Measurements from ENCODE around the gene SYP.

The SYP gene

DNA sequence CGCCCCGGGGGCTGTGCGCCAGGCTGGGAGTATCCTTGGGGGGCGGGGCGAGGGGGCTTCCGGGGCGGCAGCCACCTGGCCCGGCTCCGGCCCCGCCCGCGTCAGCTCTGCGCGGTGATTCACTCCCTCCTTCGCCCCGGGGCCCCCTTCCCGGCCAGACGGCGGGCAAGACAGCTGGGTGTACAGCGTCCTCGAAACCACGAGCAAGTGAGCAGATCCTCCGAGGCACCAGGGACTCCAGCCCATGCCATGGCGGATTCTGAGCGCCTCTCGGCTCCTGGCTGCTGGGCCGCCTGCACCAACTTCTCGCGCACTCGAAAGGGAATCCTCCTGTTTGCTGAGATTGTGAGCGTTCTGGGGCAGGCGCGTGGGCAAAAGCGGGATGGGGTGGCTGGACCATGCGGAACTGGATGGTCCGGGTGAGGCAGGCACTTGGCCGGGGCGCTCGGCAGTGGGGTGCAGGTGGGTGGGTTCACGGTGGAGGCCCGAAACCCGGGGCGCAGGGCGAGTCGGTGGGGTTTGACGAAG lies 28.2 kb downstream of the SYP start, which contains the start of gene PLP2:
Gene PLP2 (plus strand): TSS at position 147 of the 528 bp plus-strand sequence. CDS start 103 bp downstream, at position 250.
- TF ChIP-seq, protein P1, sequence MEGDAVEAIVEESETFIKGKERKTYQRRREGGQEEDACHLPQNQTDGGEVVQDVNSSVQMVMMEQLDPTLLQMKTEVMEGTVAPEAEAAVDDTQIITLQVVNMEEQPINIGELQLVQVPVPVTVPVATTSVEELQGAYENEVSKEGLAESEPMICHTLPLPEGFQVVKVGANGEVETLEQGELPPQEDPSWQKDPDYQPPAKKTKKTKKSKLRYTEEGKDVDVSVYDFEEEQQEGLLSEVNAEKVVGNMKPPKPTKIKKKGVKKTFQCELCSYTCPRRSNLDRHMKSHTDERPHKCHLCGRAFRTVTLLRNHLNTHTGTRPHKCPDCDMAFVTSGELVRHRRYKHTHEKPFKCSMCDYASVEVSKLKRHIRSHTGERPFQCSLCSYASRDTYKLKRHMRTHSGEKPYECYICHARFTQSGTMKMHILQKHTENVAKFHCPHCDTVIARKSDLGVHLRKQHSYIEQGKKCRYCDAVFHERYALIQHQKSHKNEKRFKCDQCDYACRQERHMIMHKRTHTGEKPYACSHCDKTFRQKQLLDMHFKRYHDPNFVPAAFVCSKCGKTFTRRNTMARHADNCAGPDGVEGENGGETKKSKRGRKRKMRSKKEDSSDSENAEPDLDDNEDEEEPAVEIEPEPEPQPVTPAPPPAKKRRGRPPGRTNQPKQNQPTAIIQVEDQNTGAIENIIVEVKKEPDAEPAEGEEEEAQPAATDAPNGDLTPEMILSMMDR (IDR thresholded peaks at IDR 0.05) = no peak
- DNase-seq (ENCODE audit: low spot score) = no peak
- peak within 1 kb of the TSS; percentile 76 for H3K4me3 ChIP-seq
- peak within 1 kb of the TSS; percentile 89 to 94 for H3K27ac ChIP-seq

DNA sequence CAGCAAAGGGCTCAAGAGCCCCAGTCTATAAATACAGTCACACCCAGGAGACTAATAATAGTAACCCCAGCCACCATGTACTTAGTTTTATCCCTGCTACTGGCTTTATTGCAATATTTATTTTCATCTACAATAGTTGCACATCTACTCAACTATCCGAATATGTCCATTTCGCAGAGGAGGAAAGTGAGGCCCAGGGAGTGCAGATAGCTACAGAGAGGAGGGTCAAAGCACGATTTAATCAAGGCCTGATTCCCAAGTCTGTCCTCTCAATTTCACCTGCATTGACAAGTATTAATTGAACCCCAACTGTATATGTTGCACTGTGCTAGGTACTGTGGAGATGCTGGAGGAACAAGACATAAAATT lies 32.3 kb downstream of the SYP start:
- DNase-seq (ENCODE audit: low spot score) = no peak
- peak overlapping the region; percentile 67 for H3K4me3 ChIP-seq
- TF ChIP-seq, protein P1 (IDR thresholded peaks at IDR 0.05) = no peak
- H3K27ac ChIP-seq = peak overlapping the region; percentile 59 to 98

DNA sequence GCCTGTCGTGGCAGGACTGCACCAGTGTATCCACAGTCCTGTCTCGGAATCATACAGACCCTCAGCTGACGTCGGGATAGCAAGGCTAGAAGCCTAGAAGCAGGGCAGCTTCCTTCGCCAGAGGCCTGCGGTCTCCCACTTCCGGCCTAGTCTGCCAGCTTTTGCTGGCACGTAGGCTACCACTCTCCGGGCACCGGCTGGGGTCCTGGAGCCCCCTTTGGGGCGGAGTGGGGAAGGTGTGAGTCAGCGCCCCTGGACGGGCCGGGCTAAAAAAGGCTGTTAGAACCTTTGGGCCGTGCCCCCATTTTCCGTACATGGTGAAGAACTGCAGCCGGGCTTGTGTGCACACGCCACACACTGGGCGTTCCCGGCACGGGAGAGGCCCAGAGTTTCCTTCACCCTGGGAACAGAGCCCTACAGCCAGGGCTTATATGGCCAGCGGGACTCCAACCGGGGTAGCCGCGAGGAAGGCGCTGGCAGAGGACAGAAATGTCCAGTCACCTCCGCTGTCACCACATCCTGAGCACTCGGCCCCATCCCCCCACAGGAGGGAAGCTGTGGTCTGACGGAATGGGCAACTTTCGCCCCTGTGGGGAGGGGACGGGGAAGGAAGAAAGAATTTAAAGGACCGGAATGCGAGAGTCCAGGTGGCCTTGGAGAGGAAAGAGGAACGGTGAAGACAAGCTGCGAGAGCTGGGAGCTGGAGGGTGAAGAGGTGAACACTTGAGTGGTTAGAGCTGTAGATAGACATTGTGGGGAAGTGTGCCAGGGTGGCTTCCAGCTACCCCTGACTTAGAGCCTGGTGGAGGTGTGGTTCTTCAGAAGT lies 32.9 kb downstream of the SYP start:
- Histone ChIP-seq H3K4me3 (peak overlapping the region; percentile 67), H3K27ac (peak overlapping the region; percentile 59 to 98)
- DNase-seq (ENCODE audit: low spot score) = peak; percentile 95
- TF ChIP-seq, protein P1 (IDR thresholded peaks at IDR 0.05) = no peak

DNA sequence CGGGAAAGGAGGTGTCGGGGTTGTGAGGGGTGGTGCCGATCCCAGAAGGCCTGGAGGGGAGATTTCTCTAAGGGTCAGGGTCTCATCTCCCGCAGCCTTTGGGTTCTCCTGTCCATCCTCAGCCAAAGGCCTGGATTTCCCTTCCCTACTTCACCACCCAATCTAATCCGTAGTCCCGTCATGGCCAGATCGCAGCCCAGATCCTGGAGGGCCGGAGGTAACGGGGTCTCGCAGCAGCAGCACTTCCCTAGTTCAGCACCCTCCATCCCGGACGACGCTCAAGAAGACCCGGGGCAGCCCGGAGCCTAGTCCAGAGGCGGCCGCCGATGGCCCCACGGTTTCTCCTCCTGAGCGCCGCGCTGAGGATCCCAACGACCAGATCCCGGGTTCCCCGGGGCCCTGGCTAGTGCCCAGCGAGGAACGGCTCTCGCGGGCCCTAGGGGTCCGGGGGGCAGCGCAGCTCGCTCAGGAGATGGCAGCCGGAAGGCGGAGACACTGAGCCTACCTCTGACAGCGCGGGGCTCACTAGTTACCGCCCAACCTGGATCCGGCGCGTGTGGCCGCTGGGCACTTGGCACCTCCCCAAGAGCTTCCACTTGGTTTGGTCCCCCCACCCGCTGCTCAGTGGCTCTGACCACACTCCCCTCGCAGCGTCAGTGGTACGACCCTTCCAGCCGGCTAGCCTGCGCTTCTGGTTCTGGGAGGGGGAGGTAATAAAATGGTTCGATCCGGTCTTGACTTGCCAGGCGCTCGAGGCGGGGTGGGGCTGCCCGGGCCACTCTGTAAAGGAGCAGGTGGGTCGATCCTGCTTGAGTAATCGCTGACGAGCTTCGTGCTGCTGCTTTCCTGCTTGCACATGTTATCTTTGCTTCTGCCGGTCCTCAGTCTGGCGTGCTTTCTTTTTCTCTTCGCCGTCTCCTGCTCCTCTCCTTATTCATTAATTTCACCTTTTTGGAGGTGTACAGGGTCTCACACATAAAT lies 33.8 kb downstream of the SYP start:
- TF ChIP-seq, protein P1 (IDR thresholded peaks at IDR 0.05) = no peak
- peak overlapping the region; percentile 67 for H3K4me3 ChIP-seq
- peak overlapping the region; percentile 59 to 98 for H3K27ac ChIP-seq
- peak; percentile 86 for DNase-seq (ENCODE audit: low spot score)

DNA sequence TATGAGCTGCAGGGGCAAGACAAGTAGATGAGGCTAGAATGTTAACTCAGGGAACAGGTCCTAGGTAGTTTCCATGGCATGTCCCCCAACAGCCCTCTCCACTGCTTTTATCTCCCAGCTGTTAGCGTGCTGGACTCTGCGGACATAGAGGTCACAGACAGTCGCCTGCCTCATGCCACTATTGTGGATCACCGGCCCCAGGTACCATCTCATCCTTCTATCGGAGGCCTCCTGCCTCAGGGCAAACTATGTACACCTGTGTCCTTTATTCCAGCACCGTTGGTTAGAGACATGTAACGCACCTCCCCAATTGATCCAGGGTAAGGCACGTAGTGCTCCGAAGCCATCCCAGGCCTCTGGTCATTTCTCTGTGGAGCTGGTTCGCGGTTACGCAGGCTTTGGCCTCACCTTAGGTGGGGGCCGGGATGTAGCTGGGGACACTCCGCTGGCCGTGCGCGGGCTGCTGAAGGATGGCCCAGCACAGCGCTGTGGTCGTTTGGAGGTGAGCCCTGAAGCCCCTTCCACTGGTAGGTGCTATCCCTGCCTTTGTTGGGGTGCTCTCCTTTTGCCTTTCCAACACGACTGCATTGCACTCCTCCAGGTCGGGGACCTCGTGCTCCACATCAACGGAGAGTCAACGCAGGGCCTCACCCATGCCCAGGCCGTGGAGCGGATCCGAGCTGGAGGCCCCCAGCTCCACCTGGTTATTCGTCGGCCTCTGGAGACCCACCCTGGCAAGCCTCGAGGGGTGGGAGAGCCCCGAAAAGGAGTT lies 35.2 kb downstream of the SYP start:
- H3K4me3 ChIP-seq = no peak overlapping the region
- DNase-seq (ENCODE audit: low spot score) = no peak
- TF ChIP-seq, protein P1 (IDR thresholded peaks at IDR 0.05) = no peak
- H3K27ac ChIP-seq = peak overlapping the region; percentile 59 to 98
